IMR-90 (cell line): ENCODE results near the gene CST3.

Source experiments
- CEBPB ChIP-seq: IDR thresholded peaks from 2 replicates; pipeline ENCODE4 v1.6.1; 2012; ENCODE audit warnings: low read depth, low read length, improper control_type of control experiment
- FOS ChIP-seq: fragments of 150-350 bp; IDR thresholded peaks from 2 replicates; pipeline ENCODE4 v1.6.1; 2016; ENCODE audit warnings: low read depth, low read length
- MAZ ChIP-seq: IDR thresholded peaks from 2 replicates; pipeline ENCODE4 v1.6.1; 2012; ENCODE audit warnings: low read depth, mild to moderate bottlenecking, low read length, improper control_type of control experiment, moderate library complexity, borderline replicate concordance
- POLR2A ChIP-seq: IDR thresholded peaks from 2 replicates; pipeline ENCODE4 v1.6.1; 2012; ENCODE audit warnings: mild to moderate bottlenecking, low read depth, low read length
- RAD21 ChIP-seq: IDR thresholded peaks from 2 replicates; pipeline ENCODE4 v1.6.1; 2012; ENCODE audit warnings: low read length, improper control_type of control experiment
- RCOR1 ChIP-seq: IDR thresholded peaks from 2 replicates; pipeline ENCODE4 v1.6.1; 2012; ENCODE audit warnings: mild to moderate bottlenecking, low read length, improper control_type of control experiment; ENCODE audit not compliant: insufficient replicate concordance
- RFX5 ChIP-seq: IDR thresholded peaks from 2 replicates; pipeline ENCODE4 v1.8.0; 2012; ENCODE audit warnings: low read depth, mild to moderate bottlenecking, low read length, moderate library complexity
- SMC3 ChIP-seq: fragments of 150-350 bp; IDR thresholded peaks from 2 replicates; pipeline ENCODE4 v1.6.1; 2016; ENCODE audit warnings: low read depth, mild to moderate bottlenecking, antibody characterized with exemption, low read length, moderate library complexity
- TF ChIP-seq, protein P1 (sequence below): conservative IDR thresholded peaks from 2 replicates; pipeline ENCODE4 v1.5.1; 2012; ENCODE audit warnings: mild to moderate bottlenecking, low read depth, low read length, improper control_type of control experiment
- TF ChIP-seq, protein P2 (sequence below): fragments of 150-350 bp; IDR thresholded peaks from 2 replicates; pipeline ENCODE4 v1.6.1; 2016; ENCODE audit warnings: low read depth, mild to moderate bottlenecking, low read length, moderate library complexity, borderline replicate concordance

DNA sequence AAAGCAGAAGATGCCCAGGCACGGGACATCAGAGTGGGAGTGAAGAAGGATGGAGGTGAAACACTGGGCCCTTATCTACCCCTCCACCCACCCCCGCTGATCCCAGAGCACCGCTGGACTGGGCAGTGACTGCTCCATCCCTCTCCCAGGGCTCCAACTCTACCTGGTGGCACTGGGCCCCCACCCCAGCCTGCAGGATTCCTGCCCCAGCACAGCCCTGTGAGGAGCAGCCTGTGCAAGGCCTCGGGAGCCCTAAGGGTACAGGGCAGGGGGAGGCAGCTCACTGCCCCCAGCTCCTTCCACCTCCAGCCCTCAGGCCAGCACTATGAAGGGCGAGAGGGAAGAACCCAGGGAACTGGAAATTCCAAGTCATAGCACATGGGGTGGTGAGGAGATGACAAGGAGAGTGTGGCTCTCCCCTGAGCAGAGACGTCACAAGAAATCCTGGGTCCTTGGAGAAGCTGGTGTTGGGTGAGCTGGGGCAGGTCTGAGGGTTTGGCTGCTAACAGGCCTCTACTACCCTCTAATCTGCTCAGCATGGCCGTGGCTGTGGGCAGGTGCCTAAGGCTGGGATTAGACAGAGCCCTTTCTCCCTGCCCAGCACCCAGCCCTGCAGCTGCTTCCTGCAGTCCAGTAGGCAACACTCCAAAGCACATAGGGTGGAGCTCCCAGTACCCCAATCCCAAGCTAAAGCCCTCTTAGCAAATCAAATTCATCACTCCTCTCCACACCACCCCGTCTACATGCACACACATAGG, 3.5 kb downstream of the CST3 start:
- TF ChIP-seq, protein P1, sequence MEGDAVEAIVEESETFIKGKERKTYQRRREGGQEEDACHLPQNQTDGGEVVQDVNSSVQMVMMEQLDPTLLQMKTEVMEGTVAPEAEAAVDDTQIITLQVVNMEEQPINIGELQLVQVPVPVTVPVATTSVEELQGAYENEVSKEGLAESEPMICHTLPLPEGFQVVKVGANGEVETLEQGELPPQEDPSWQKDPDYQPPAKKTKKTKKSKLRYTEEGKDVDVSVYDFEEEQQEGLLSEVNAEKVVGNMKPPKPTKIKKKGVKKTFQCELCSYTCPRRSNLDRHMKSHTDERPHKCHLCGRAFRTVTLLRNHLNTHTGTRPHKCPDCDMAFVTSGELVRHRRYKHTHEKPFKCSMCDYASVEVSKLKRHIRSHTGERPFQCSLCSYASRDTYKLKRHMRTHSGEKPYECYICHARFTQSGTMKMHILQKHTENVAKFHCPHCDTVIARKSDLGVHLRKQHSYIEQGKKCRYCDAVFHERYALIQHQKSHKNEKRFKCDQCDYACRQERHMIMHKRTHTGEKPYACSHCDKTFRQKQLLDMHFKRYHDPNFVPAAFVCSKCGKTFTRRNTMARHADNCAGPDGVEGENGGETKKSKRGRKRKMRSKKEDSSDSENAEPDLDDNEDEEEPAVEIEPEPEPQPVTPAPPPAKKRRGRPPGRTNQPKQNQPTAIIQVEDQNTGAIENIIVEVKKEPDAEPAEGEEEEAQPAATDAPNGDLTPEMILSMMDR: no peak
- no peak for TF ChIP-seq POLR2A
- no peak for TF ChIP-seq CEBPB
- TF ChIP-seq, protein P2, sequence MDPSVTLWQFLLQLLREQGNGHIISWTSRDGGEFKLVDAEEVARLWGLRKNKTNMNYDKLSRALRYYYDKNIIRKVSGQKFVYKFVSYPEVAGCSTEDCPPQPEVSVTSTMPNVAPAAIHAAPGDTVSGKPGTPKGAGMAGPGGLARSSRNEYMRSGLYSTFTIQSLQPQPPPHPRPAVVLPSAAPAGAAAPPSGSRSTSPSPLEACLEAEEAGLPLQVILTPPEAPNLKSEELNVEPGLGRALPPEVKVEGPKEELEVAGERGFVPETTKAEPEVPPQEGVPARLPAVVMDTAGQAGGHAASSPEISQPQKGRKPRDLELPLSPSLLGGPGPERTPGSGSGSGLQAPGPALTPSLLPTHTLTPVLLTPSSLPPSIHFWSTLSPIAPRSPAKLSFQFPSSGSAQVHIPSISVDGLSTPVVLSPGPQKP: no peak
- no peak for TF ChIP-seq RCOR1
- no peak for TF ChIP-seq RFX5
- no peak for TF ChIP-seq SMC3
- TF ChIP-seq MAZ: no peak
- TF ChIP-seq RAD21: no peak
- TF ChIP-seq FOS: no peak
